Esophagus squamous epithelium (tissue), 5 donors: ENCODE measurements around the gene CLDN18. TPM values are rescaled to one million over a fixed set of nuclear protein-coding genes. Genes with fewer than 3 reads are reported as not detected.

Source experiments
- DNase-seq: peaks from one replicate; lab custom pipeline; 2025; lab: John Stamatoyannopoulos, UW
- H3K27ac ChIP-seq, 4 donors: fragments of 200-600 bp; sonication (generic); one replicate each; pipeline ENCODE4 v1.5.1; 2016 to 2019; ENCODE audit warnings: mild to moderate bottlenecking in 1 of 4
- H3K27me3 ChIP-seq, 4 donors: fragments of 200-600 bp; sonication (generic); 1 replicate in 3 of 4; 2 replicates in 1 of 4; pipeline versions ENCODE4 v1.5.1 to v1.6.0; 2017 to 2021; ENCODE audit warnings: antibody characterized with exemption in 1 of 4
- H3K36me3 ChIP-seq, 3 donors: fragments of 200-600 bp; sonication (generic); one replicate each; pipeline ENCODE4 v1.5.1; 2016 to 2019
- H3K4me1 ChIP-seq, 3 donors: fragments of 200-600 bp; sonication (generic); one replicate each; pipeline ENCODE4 v1.5.1; 2017 to 2019
- H3K4me3 ChIP-seq, 4 donors: fragments of 200-600 bp; sonication (generic); 1 replicate in 3 of 4; 2 replicates in 1 of 4; pipeline ENCODE4 v1.5.1; 2016 to 2019; ENCODE audit warnings: mild to moderate bottlenecking in 2 of 4, moderate library complexity in 1 of 4
- H3K9me3 ChIP-seq, 3 donors: fragments of 200-600 bp; sonication (generic); one replicate each; pipeline ENCODE4 v1.5.1; 2016 to 2019
- CTCF ChIP-seq, 6 experiments: fragments of 450-650 bp in 4 of 6; fragments of 200-600 bp in 2 of 6; sonication (generic) in 2 of 6; IDR thresholded peaks; one replicate each; pipeline ENCODE4 v1.5.1; 2016 to 2019; ENCODE audit warnings: antibody characterized with exemption in 6 of 6, mild to moderate bottlenecking in 4 of 6, moderate library complexity in 4 of 6
- POLR2A ChIP-seq, 4 donors: fragments of 450-650 bp; IDR thresholded peaks; one replicate each; pipeline ENCODE4 v1.6.1; 2017; ENCODE audit warnings: antibody characterized with exemption in 4 of 4, mild to moderate bottlenecking in 4 of 4, moderate library complexity in 3 of 4
- WGBS, 2 donors: methylation state at CpG; one replicate each; pipeline ENCODE4 v1.1.5; 2018; 5-methylcytosine and 5-hydroxymethylcytosine counted together
- intact Hi-C: fragments of 100-400 bp; cut with DNase I; formaldehyde crosslinking; loops from one replicate; pipeline ENCODE4 v1.15.0; 2022
- total RNA-seq, 4 donors: library from RNA; depleted of rRNA; stranded (reverse); fragments of >200 nt; gene quantifications; one replicate each; pipeline ENCODE4 v1.1.0, GENCODE V29; 2016
- donor health status: DM: yes; HTN: yes; CAD: no.

Gene CLDN18
- total RNA-seq: under 1 TPM in 1 of 4 donors, not detected in 3; 0.38 TPM

GRCh38 chr3:138009476-138010272, at the start of gene CLDN18:
Gene CLDN18 (plus strand): TSS chr3:138010165. CDS start chr3:138010226, 61 bp downstream.
- intact Hi-C loops: no loop called here
- Histone ChIP-seq H3K4me3 (no peak within 1 kb of the TSS), H3K4me1 (no peaks in the 10 kb centered on the region)

GRCh38 chr3:137962251-137962650, 47.7 kb upstream of the CLDN18 start:
- Histone ChIP-seq H3K36me3 (no peaks in the 10 kb centered on the region), H3K27ac (no peak overlapping the region), H3K27me3 (no peaks in the 10 kb centered on the region), H3K4me3 (no peak overlapping the region), H3K4me1 (no peaks in the 10 kb centered on the region), H3K9me3 (no peaks in the 10 kb centered on the region)
- DNase-seq: no peak
- no peak for TF ChIP-seq POLR2A (IDR thresholded peaks at IDR 0.05)
- no peak for TF ChIP-seq CTCF (IDR thresholded peaks at IDR 0.05)
- 78 to 91% methylated on average over 7 of the region's 7 CpGs for WGBS, 2 donors
- intact Hi-C loops: no loop called here

More at GRCh38 chr3:138009476-138010272, at the start of gene CLDN18:
- H3K27ac ChIP-seq: no peak within 1 kb of the TSS
- DNase-seq: no peak
- TF ChIP-seq POLR2A (IDR thresholded peaks at IDR 0.05) (no peak), CTCF (IDR thresholded peaks at IDR 0.05) (no peak)
- no peaks in the 10 kb centered on the region for H3K36me3 ChIP-seq
- WGBS, 2 donors: 85 to 90% methylated on average over 21 to 28 of the region's 30 CpGs
- H3K27me3 ChIP-seq: no peaks in the 10 kb centered on the region
- no peaks in the 10 kb centered on the region for H3K9me3 ChIP-seq

GRCh38 chr3:137963463-137963862, 46.5 kb upstream of the CLDN18 start:
- Histone ChIP-seq H3K27ac (no peak overlapping the region), H3K9me3 (no peaks in the 10 kb centered on the region), H3K36me3 (no peaks in the 10 kb centered on the region), H3K4me3 (no peak overlapping the region), H3K4me1 (no peaks in the 10 kb centered on the region), H3K27me3 (no peaks in the 10 kb centered on the region)
- 30 to 51% methylated on average over 4 of the region's 4 CpGs for WGBS, 2 donors
- DNase-seq: no peak
- TF ChIP-seq POLR2A (IDR thresholded peaks at IDR 0.05) (no peak), CTCF (IDR thresholded peaks at IDR 0.05) (no peak)
- intact Hi-C loops: no loop called here

GRCh38 chr3:137970914-137971831, 38.8 kb upstream of the CLDN18 start:
- Histone ChIP-seq H3K27ac (no peak overlapping the region), H3K4me1 (no peaks in the 10 kb centered on the region), H3K4me3 (no peak overlapping the region), H3K9me3 (no peaks in the 10 kb centered on the region), H3K36me3 (no peaks in the 10 kb centered on the region), H3K27me3 (peaks cover 0 to 12% (median 0%) of the 10 kb centered on the region in 4 donors)
- intact Hi-C loops: no loop called here
- TF ChIP-seq CTCF (IDR thresholded peaks at IDR 0.05) (peak; percentile 41 to 80 (median 66)), POLR2A (IDR thresholded peaks at IDR 0.05) (no peak)
- no peak for DNase-seq
- 7 to 12% methylated on average over 15 to 18 of the region's 18 CpGs for WGBS, 2 donors
